Stromal cell of bone marrow (primary cell): Measurements from ENCODE around the gene CCDC39.
A peak's percentile ranks its signal among the peaks of the same experiment; 100 is the strongest.
"Not testable (repeated sequence)": the region's sequence is repeated elsewhere in the genome, so short reads cannot be mapped to it uniquely, and the experiment has no call there.

Source experiments
- DNase-seq: peaks from one replicate; pipeline ENCODE4 v3.0.0-alpha.2; 2012; ENCODE audit warnings: low read depth

Gene CCDC39

DNA sequence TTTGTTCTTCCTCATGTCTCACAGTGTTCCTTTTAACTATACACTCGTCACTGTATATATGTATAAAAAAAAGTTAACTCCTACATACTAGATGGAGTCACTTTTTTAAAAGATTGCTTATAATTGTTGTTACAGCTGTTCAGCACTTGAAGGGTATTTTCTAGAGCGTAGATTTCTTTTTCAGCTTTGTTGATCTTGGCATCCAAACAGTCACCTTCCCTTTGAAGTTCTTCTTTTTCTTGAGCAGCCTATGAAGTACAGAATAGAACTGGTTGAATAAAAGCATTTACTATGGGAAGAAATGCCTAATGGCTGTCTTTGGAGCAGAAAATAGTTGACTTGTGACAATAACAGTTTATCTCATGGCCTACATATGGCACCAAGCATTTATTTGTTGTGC is 59.6 kb downstream of the CCDC39 start:
- DNase-seq = no peak

DNA sequence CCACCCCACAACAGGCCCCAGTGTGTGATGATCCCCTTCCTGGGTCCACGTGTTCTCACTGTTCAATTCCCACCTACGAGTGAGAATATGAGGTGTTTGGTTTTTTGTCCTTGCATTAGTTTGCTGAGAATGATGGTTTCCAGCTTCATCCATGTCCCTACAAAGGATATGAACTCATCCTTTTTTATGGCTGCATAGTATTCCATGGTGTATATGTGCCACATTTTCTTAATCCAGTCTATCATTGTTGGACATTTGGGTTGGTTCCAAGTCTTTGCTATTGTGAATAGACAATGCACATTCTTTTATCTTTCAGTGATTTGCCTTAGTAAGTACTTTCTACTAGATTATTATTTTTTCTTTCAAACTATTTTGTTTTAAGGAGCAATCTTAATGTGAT is 60.7 kb downstream of the CCDC39 start:
- DNase-seq = not testable (repeated sequence)

DNA sequence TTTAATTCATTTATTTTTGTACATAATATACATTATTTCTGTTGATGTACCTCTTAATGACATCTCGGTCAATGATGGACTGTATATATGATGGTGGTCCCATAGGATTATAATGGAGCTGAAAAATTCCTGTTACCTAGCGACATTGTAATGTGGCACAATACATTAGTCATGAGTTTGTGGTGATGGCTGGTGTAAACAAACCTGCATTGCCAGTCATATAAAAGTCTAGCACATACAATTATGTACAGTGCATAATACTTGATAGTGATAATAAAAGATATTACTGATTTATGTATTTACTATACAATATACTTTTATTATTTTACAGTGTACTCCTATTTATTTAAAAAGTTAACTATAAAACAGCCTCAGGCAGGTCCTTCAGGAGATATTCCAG is 62.2 kb downstream of the CCDC39 start:
- no peak for DNase-seq

DNA sequence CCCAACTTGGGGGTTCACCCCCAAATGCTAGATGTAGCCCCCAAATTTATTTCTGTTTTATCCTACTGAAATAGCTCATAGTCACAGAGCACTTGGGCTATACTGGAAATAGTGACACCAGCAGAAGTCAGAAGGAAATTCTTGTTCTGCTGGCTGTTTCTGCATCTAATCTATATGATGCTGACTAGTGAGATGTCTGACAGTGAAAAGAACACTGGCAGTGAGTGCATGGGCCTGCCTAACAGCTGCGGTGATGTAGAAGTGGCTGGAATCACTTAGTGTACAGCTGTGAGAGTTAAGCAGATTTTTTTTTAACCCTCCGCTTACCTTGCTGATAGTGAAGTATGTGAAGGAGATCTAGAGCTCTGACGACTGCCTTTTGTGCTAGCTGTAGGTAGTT is 63.3 kb downstream of the CCDC39 start:
- no peak for DNase-seq

DNA sequence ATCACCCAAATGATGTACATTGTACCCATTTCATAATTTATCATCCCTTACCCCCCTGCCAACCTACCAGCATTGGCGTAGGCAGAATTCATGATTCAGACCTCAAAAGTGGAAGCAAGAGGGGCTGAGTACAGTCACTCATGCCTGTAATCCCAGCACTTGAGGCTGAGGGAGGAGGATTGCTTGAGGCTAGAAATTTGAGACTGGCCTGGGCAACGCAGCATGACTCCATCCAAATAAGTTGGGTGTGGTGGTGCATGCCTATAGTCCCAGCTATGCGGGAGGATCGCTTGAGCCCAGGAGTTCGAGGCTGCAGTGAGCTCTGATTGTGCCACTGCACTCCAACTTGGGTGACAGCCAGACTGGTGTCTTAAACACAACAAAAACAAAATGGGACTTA is 66.9 kb downstream of the CCDC39 start:
- DNase-seq = no peak

DNA sequence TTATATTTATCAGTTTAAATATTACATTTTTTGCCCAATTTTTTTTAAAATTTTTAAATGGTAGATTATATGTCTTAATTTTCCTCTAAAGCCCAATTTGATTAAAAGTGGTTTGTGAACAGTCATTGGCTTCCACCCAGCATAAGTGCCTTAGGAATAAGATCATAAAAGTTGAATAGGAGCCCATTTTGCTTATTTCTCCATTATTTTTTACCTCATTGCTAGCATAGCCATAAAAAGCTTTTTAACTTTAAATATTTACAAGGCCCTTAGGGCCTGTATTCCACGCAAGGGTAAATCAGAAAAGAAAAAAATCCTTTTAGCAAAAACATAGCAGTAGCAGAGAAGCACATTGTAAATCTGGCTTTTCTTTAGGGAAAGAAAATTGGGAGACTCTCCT is 68.3 kb downstream of the CCDC39 start:
- DNase-seq = no peak

DNA sequence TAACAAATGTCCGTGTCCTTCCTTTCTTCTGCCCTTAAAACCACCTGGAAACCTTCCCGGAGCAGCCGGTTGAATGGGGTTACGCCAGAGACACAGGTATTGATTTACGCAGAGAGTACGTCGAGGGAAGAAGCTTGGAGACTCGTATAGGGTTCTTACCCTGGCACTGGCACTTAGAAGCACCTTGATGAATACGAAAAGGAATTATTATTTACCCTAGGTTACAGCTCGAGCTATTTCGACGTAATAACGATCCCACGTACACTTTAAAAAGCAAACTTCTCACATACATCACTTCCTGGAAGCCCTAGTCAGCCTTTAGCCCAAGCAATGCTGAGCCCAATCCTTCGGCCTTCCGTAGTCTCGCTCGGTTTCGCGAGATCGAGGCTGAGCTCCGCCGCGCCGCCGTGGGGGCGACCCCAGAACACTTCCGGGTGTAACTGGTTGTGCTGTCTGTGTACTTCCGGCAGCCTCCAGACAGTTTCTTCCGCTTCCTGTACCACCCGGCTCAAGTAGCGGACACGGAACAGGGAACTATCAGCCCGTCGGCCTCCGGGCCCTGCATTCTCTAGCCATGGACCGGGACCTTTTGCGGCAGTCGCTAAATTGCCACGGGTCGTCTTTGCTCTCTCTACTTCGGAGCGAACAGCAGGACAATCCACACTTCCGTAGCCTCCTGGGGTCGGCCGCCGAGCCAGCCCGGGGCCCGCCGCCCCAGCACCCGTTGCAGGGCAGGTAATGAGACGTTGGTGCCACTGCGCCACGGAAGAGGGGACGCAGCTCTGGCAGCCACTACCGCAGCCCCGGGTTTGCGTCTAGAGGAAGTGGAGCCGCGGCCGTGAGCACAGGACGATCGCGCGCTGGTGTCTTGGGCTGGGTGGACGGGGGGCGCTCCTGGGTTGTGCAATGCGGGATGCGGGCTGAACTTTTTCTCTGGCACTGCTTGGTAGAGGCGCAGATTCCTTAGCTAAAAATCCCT is 77.3 kb downstream of the CCDC39 start, which contains the start of gene TTC14:
Gene TTC14, plus strand, starts transcription at position 476 of the 979 bp plus-strand sequence. Its CDS starts 99 bp downstream, at position 575.
- peak; percentile 92 for DNase-seq

DNA sequence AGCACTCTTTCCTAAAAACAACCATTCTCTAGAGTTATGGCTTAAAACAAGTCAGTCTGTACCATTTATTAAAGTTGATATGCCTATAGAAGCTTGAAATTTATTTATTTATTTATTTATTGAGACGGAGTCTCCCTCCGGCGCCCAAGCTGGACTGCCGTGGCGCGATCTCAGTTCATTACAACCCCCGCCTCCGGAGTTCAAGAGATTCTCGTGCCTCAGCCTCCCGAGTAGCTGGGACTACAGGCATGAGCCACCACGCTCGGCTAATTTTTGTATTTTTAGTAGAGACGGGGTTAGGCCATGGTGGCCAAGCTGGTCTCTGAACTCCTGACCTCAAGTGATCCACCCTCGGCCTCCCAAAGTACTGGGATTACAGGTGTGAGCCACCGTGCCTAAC is 78.8 kb downstream of the CCDC39 start:
- DNase-seq = no peak

DNA sequence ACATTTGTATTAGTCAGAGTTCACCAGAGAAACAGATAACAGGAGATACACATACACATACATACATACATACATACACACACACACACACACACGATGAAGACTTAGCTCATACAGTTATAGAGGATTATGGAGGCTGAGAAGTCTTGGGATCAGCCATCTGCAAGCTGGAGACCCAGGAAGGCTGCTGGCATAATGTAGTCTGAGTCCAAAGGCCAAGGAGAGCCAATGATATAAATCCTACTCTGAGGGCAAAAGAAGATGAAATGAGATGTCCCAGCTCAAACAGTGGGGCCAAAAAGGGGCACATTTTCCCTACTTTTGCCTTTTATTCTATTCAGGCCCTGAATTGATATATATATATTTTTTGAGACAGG is 83.7 kb downstream of the CCDC39 start:
- DNase-seq = no peak

DNA sequence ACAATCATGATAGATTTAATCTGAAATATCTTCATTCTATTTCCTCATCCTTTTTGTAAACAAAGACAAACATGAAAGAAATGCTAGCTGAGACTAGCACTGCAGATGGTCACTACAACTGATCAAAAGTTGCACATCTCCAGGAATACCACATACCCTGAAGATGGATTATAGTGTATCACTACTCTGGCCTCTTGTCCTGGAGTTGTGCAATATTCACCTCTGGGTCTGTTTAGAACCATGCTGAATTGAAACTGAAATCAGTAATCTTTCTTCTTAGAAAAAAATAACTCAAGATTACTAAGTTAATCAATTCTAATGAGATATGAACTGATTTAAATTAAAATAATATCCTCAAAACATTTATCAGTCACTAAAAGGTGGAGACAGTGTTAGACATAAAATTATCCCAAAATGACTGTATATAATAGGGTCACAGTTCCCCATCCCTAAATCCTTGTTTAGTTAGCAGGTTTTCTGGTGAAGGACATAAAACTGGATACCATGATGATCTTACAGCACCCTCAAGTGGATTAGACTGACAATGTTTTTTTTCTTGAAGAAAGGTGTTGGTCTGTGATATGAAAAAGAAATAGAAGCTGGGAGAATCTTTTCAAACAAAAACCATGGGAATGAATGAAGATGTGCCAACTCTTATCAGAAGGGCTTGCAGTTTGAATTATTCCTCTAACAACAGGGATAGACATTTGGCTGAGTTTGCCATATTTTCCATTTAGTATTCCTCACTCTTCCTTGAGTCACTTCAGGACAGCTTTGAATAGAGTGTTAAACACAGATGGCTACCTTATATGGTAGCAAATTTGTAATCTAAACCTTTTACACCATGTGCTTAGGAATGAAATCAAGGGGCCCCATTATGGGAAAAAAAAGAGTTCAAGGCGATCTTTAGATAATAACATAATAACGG is 84.4 kb downstream of the CCDC39 start:
- peak; percentile 31 for DNase-seq

DNA sequence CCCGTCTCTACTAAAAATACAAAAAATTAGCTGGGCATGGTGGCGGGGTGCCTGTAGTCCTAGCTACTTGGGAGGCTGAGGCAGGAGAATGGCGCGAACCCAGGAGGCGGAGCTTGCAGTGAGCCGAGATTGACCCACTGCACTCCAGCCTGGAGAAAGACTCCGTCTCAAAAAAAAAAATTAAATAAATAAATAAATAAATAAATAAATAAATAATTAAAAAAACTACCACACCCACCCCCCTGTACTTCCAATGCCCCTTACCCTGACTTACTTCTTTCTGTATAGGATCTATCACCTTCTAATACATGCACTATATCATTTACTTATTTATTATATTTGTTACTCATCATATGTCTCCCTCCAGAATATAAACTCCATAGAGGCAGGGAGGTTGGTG is 85.7 kb downstream of the CCDC39 start:
- DNase-seq = not testable (repeated sequence)

DNA sequence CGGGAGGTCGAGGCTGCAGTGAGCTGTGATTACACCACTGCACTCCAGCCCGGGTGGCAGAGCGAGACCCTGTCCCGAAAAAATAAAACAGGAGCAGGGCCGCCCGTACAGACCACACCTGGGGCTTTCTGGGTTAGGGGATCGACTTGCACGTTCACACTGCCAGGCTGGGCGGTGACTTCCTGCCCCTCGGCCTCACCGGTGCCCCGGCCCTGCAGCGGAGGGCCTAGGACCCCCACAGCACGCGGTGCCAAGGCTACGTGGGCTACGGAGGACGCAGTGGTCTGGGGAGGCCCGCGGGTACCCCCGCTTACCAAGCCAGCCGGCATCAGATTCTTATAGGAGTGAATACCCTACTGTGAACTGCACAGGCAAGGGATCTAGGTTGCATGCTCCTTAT is 88.9 kb downstream of the CCDC39 start:
- no peak for DNase-seq

DNA sequence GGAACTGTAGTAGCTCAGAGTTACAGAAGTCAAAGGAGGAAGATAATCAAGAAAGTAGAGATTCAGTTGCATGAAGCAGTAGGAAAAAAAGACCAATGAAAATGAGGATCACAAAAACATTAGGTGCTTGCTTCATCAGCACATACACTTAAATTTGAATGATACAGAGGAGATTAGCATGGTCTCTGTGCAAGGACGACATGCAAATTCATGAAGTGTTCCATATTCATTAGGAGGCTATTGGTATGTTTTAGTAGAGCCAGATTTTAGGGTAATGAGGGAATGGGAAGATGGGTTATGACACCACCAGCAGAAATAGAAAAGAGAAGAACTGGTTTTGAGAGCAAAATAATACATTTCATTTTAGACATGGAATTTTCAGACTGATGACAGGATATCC is 98.4 kb downstream of the CCDC39 start:
- no peak for DNase-seq

DNA sequence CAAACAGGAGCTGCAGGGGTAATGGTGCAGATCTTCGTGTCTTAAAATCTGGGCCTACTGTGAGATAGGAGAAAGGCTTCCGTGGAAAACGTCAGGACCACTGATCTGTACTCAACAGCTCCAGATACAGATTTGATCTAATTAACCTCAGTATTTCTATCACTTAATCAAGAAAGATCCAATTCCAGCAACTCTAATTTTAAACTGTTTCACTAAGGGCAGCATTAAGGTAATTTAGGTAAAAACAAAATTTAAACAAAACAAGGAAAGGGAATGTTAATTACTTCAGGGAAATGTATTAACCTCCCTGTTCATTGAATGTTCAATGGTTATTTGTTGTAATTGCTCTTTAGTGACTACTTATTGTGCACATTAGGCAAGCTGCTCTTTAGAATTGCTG is 103.7 kb downstream of the CCDC39 start:
- DNase-seq = no peak

DNA sequence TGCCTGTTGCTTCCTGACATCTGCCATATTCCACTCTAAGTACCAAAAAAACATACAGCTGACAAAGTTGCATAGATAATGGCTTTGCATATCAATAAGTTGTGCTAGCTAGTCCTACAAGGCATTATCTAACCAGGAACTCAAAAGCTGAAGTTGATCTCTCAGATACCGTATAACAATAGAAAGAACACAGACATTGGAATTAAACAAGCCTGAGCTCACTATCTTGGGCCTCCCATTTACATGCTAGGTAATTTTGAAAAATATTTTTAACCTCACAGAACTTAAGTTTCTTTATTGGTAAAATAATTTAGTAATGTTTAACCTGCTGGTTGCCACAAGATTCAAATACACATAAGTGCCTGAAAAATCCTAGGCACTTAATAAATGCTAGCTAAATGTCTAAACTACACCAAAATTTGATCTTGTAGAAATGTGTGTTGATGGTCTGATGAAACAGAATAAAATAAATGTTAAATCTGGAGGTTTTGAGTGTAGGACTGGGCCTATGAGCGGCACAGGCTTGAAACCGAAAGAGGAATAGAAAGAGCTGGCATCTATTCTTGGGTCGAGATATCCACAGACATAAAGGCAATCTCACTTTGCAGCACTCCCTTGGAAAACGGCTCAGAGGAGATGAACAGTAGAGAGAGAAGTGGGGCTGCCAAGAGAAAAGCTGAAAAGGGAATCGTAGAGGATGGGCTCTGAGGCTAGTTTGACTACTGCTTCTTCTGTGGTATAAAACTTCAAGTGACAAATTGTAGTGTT is 107.3 kb downstream of the CCDC39 start:
- DNase-seq = no peak

DNA sequence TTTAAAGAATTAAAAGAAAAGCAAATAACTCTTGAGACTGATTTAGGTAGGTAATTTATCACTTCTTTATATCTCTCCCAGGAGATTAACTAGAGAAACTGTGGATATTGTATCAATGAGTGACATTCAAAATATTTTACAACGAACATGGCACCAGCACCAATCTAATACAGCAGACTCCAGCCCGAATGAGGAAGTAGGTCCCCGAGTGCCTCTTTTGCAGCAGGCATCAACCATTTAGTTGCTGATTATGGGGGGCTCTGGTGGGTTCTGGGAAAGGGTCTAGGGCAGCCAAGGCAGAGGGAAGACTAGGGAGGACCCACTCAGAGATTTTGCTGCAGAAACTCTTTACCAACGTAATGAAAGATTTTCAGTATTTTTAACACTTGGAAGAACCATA is 109.1 kb downstream of the CCDC39 start:
- no peak for DNase-seq

DNA sequence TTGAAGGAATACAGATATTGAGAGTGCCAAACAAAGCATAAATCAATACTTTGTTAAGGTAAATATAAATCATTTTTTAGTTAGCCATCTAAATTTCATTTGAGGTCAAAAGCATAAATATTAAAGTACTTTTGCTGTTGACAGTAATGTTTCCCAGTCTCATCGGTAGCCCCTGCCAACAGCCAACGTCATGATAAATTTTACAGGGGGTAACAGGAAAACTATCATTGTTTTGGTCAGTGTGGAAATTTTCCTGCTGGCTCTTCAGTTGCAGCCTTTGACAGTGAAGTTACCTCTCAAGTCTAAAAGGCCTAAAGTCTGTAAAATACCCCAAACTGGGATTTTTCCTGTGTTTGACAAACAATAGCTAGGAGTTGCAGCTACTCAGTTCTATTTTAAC is 114.6 kb downstream of the CCDC39 start:
- no peak for DNase-seq
